K562 (cell line): Measurements from ENCODE around the gene LAGE3. TPM values are rescaled to one million over a fixed set of nuclear protein-coding genes. Genes with fewer than 3 reads are reported as not detected.

Experiments used
- EGR1 ChIP-seq: fragments of 450-650 bp; conservative IDR thresholded peaks from 2 replicates; pipeline ENCODE4 v1.6.1; 2017; ENCODE audit warnings: mild to moderate bottlenecking
- L3MBTL2 ChIP-seq: fragments of 450-650 bp; IDR thresholded peaks from 2 replicates; pipeline ENCODE4 v1.6.1; 2016; ENCODE audit warnings: mild to moderate bottlenecking, moderate library complexity
- MCM7 ChIP-seq, 2 experiments: fragments of 450-650 bp; IDR thresholded peaks; 2 replicates each; pipeline ENCODE4 v1.6.1; 2016 to 2018
- MXI1 ChIP-seq: IDR thresholded peaks from 2 replicates; pipeline ENCODE4 v1.6.1; 2011; ENCODE audit warnings: low read depth, mild to moderate bottlenecking, improper control_type of control experiment, low read length
- MYBL2 ChIP-seq, 2 experiments: fragments of 450-650 bp in 1 of 2; sonication (generic) in 1 of 2; formaldehyde crosslinking in 1 of 2; IDR thresholded peaks; 2 replicates each; pipeline versions ENCODE4 v1.6.1 to v1.8.1; 2017 to 2022; ENCODE audit warnings: borderline replicate concordance in 1 of 2, inconsistent platforms in 1 of 2, low read depth in 1 of 2, mild to moderate bottlenecking in 1 of 2, missing genetic modification reagents in 1 of 2, moderate library complexity in 1 of 2
- NFIX ChIP-seq: fragments of 250-450 bp; sonication (Bioruptor Pico); IDR thresholded peaks from 2 replicates; pipeline ENCODE4 v1.4.0; 2020; ENCODE audit warnings: low read depth, mild to moderate bottlenecking, moderate library complexity
- POU5F1 ChIP-seq: fragments of 150-350 bp; IDR thresholded peaks from 2 replicates; pipeline ENCODE4 v1.6.1; 2014; ENCODE audit warnings: borderline replicate concordance, low read length, low read depth, mild to moderate bottlenecking; ENCODE audit not compliant: partially characterized antibody
- SMAD4 ChIP-seq: fragments of 250-450 bp; sonication (Bioruptor Pico); conservative IDR thresholded peaks from 2 replicates; pipeline ENCODE4 v1.8.0; 2021; ENCODE audit warnings: inconsistent platforms, mild to moderate bottlenecking, moderate library complexity
- SMARCA5 ChIP-seq: fragments of 450-650 bp; IDR thresholded peaks from 2 replicates; pipeline ENCODE4 v1.6.1; 2016
- ZBTB1 ChIP-seq: sonication (generic); formaldehyde crosslinking; IDR thresholded peaks from 2 replicates; pipeline ENCODE4 v1.8.1; 2023; ENCODE audit warnings: missing genetic modification reagents, low read depth, mild to moderate bottlenecking, borderline replicate concordance
- ZNF12 ChIP-seq: sonication (generic); formaldehyde crosslinking; IDR thresholded peaks from 2 replicates; pipeline ENCODE4 v1.4.0; 2020; ENCODE audit warnings: mild to moderate bottlenecking, missing genetic modification reagents
- ZNF263 ChIP-seq: sonication (generic); formaldehyde crosslinking; IDR thresholded peaks from 2 replicates; pipeline ENCODE4 v1.8.0; 2022; ENCODE audit warnings: mild to moderate bottlenecking, missing genetic modification reagents, borderline replicate concordance
- ZNF444 ChIP-seq: fragments of 250-450 bp; sonication (Bioruptor Pico); IDR thresholded peaks from 2 replicates; pipeline ENCODE4 v1.4.0; 2020; ENCODE audit warnings: mild to moderate bottlenecking, moderate library complexity
- ZNF695 ChIP-seq: fragments of 450-650 bp; formaldehyde crosslinking; IDR thresholded peaks from 2 replicates; pipeline ENCODE4 v1.4.0; 2020; ENCODE audit warnings: mild to moderate bottlenecking, moderate library complexity
- ZNF717 ChIP-seq: fragments of 250-450 bp; sonication (Bioruptor Pico); IDR thresholded peaks from 2 replicates; pipeline ENCODE4 v1.5.0; 2021
- polyA plus RNA-seq, 8 experiments: library from polyadenylated mRNA; depleted of rRNA in 4 of 8; stranded (reverse) in 5 of 8; unstranded in 3 of 8; fragments of >200 nt; fragmentation: Nextera tagmentation in 2 of 8; fragmentation: Illumina TruSeq in 1 of 8; extraction: Ambion mirVana in 2 of 8; extraction: Trizol in 1 of 8; gene quantifications; 2 replicates each; pipeline versions ENCODE4 v1.2.1 to v1.2.3, GENCODE V29; 2011 to 2014; ENCODE audit warnings: inconsistent platforms in 1 of 8, missing spikeins in 1 of 8
- total RNA-seq, 7 experiments: library from RNA; depleted of rRNA in 6 of 7; stranded (reverse); fragments of >200 nt in 6 of 7; fragmentation: Illumina TruSeq in 2 of 7; extraction: Trizol in 2 of 7; gene quantifications; 2 replicates each; pipeline versions ENCODE4 v1.2.1 to v1.2.3, GENCODE V29; 2011 to 2021; ENCODE audit warnings: low replicate concordance in 1 of 7
- TF ChIP-seq, protein P1 (sequence below): fragments of 200-600 bp; sonication (generic); IDR thresholded peaks from one replicate; pipeline ENCODE4 v1.6.1; 2012; ENCODE audit warnings: mild to moderate bottlenecking, low read depth, low read length, inconsistent platforms

Gene LAGE3
- total and polyA plus RNA-seq, 9 of the 15 experiments (the other 6 are each of a cell fraction or from before 2014, with no cell fraction given): 28.2 to 125 (median 35.8) TPM

DNA sequence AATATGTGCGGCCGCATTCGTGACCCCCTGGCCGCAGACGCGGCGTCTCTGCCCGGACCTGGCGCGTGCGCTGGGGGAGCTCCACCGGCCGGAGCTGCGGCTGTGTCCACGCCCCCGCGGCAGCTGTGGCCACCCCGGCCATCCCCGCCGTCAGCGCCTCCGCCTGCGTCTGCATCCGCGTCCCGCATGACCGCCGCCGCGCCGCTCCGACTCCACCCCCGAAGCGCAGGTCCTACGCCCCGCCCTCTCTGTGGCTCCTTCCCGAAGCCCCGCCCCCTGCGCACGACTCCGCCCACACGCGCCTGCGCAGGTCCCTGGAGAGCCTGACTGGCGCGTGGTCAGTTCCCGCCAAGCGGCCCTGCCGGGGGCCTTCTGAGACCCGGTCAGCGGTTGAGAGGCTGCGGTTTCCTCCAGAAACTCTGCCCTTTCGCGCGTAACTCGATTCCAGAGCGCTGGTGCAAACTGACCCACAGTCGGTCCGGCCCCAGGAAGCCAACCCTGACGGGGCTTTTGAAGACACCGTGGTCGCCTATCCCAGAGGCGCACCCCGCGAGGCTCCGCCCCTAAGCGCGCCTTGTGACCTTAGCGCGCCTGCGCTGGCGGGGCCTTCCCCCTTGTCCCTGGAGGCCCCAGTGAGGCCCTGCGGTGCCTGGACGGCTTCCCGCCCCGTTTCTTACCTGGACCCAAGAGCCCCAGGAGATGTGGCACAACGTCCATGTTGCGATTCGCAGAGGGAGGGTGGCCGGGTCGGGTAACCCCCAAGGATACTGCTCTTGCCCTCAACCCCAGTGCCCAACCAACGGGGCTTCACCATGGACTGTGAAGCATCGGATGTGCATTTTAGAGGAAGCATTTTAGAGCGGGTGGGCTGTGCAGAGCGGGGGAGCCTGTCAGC is at the start of gene LAGE3 (continued):
- TF ChIP-seq SMARCA5: no peak
- no peak for TF ChIP-seq ZNF12 (CRISPR knock-in tag)
- TF ChIP-seq MCM7 (IDR thresholded peaks at IDR 0.05): no peak
- peak; percentile 84 for TF ChIP-seq EGR1
- TF ChIP-seq ZNF263 (CRISPR knock-in tag): no peak
- TF ChIP-seq, protein P1, sequence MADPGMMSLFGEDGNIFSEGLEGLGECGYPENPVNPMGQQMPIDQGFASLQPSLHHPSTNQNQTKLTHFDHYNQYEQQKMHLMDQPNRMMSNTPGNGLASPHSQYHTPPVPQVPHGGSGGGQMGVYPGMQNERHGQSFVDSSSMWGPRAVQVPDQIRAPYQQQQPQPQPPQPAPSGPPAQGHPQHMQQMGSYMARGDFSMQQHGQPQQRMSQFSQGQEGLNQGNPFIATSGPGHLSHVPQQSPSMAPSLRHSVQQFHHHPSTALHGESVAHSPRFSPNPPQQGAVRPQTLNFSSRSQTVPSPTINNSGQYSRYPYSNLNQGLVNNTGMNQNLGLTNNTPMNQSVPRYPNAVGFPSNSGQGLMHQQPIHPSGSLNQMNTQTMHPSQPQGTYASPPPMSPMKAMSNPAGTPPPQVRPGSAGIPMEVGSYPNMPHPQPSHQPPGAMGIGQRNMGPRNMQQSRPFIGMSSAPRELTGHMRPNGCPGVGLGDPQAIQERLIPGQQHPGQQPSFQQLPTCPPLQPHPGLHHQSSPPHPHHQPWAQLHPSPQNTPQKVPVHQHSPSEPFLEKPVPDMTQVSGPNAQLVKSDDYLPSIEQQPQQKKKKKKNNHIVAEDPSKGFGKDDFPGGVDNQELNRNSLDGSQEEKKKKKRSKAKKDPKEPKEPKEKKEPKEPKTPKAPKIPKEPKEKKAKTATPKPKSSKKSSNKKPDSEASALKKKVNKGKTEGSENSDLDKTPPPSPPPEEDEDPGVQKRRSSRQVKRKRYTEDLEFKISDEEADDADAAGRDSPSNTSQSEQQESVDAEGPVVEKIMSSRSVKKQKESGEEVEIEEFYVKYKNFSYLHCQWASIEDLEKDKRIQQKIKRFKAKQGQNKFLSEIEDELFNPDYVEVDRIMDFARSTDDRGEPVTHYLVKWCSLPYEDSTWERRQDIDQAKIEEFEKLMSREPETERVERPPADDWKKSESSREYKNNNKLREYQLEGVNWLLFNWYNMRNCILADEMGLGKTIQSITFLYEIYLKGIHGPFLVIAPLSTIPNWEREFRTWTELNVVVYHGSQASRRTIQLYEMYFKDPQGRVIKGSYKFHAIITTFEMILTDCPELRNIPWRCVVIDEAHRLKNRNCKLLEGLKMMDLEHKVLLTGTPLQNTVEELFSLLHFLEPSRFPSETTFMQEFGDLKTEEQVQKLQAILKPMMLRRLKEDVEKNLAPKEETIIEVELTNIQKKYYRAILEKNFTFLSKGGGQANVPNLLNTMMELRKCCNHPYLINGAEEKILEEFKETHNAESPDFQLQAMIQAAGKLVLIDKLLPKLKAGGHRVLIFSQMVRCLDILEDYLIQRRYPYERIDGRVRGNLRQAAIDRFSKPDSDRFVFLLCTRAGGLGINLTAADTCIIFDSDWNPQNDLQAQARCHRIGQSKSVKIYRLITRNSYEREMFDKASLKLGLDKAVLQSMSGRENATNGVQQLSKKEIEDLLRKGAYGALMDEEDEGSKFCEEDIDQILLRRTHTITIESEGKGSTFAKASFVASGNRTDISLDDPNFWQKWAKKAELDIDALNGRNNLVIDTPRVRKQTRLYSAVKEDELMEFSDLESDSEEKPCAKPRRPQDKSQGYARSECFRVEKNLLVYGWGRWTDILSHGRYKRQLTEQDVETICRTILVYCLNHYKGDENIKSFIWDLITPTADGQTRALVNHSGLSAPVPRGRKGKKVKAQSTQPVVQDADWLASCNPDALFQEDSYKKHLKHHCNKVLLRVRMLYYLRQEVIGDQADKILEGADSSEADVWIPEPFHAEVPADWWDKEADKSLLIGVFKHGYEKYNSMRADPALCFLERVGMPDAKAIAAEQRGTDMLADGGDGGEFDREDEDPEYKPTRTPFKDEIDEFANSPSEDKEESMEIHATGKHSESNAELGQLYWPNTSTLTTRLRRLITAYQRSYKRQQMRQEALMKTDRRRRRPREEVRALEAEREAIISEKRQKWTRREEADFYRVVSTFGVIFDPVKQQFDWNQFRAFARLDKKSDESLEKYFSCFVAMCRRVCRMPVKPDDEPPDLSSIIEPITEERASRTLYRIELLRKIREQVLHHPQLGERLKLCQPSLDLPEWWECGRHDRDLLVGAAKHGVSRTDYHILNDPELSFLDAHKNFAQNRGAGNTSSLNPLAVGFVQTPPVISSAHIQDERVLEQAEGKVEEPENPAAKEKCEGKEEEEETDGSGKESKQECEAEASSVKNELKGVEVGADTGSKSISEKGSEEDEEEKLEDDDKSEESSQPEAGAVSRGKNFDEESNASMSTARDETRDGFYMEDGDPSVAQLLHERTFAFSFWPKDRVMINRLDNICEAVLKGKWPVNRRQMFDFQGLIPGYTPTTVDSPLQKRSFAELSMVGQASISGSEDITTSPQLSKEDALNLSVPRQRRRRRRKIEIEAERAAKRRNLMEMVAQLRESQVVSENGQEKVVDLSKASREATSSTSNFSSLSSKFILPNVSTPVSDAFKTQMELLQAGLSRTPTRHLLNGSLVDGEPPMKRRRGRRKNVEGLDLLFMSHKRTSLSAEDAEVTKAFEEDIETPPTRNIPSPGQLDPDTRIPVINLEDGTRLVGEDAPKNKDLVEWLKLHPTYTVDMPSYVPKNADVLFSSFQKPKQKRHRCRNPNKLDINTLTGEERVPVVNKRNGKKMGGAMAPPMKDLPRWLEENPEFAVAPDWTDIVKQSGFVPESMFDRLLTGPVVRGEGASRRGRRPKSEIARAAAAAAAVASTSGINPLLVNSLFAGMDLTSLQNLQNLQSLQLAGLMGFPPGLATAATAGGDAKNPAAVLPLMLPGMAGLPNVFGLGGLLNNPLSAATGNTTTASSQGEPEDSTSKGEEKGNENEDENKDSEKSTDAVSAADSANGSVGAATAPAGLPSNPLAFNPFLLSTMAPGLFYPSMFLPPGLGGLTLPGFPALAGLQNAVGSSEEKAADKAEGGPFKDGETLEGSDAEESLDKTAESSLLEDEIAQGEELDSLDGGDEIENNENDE: no peak
- 0 out of 2 replicates have a peak, but pooled peaks have one; percentile 17 for TF ChIP-seq MXI1
- TF ChIP-seq L3MBTL2: peak; percentile 100
- no peak for TF ChIP-seq ZNF444 (CRISPR knock-in tag)
- TF ChIP-seq POU5F1: peak; percentile 41
- TF ChIP-seq ZNF695 (CRISPR knock-in tag): no peak
- TF ChIP-seq ZNF717: no peak
- peak; percentile 83; the same call in 1 of the 2 replicates for TF ChIP-seq ZBTB1 (CRISPR knock-in tag)
- TF ChIP-seq SMAD4 (CRISPR knock-in tag): peak; percentile 57
- no peak for TF ChIP-seq NFIX
- TF ChIP-seq MYBL2 (IDR thresholded peaks at IDR 0.05; ENCODE audit: low read depth): no peak
- no peak for TF ChIP-seq MYBL2 (CRISPR knock-in tag; IDR thresholded peaks at IDR 0.05; ENCODE audit: borderline replicate concordance)
